SK-N-MC (cell line): Measurements from ENCODE around the gene ELMO1.

Experiments used
- EZH2 ChIP-seq: fragments of 200-600 bp; sonication (generic); IDR thresholded peaks from one replicate; pipeline ENCODE4 v1.6.1; 2017; ENCODE audit warnings: antibody characterized with exemption
- POLR2AphosphoS5 ChIP-seq: IDR thresholded peaks from 2 replicates; pipeline ENCODE4 v1.6.1; 2012; ENCODE audit warnings: mild to moderate bottlenecking, low read depth, low read length, borderline replicate concordance

DNA sequence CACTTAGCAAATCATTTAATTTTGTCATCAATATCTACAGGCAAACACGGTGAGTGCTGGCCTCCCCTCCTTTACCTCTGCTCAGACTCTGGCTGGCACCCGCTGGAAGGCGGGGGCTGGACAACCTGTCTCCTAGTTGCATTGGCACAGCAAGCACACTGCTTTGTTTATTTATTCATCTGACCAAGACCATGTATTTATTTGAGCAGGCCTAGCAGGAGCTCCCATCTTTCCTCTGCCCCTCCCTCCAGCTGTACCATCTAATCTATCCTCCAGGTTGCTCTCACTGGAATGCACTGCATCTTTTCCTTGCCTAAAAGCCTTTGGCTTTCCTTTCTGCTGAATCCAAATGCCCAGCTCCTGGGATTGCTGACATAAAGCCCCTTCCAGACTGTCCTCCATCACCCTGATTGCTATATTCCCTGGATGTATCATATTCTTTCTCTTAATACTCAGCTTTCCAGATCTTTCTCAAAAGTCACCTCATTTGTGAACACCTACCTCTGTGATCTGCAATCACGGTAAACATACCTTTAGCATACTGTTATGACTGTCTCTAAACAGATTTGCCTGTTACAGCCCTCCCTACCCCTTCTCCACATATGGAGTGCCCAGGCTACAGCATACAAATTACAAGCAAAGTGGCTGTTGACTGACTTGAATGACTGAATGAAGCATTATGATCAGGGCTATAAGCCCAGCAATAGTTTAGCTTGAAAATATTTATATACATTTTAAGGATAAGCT is 9.6 kb downstream of the ELMO1 start:
- TF ChIP-seq POLR2AphosphoS5 (no peak), EZH2 (no peak)
